Nephron (organoid): ENCODE results near the gene ERCC8.
"Not testable (repeated sequence)": the region's sequence is repeated elsewhere in the genome, so short reads cannot be mapped to it uniquely, and the experiment has no call there.

Experiments used
- H3K27ac Mint-ChIP-seq, 3 experiments: 2 replicates each; pipeline ENCODE4 v1.8.0; 2020; ENCODE audit warnings: mixed read lengths in 3 of 3, mild to moderate bottlenecking in 2 of 3, moderate library complexity in 1 of 3
- H3K27me3 Mint-ChIP-seq: 2 replicates; pipeline ENCODE4 v1.8.0; 2021; ENCODE audit warnings: low read depth, mild to moderate bottlenecking, moderate library complexity, mixed read lengths
- H3K36me3 Mint-ChIP-seq: 2 replicates; pipeline ENCODE4 v1.8.0; 2020; ENCODE audit warnings: low read depth, mixed read lengths
- H3K4me1 Mint-ChIP-seq: 2 replicates; pipeline ENCODE4 v1.8.0; 2020; ENCODE audit warnings: mixed read lengths
- H3K4me3 Mint-ChIP-seq, 3 experiments: 2 replicates each; pipeline ENCODE4 v1.8.0; 2020; ENCODE audit warnings: mild to moderate bottlenecking in 3 of 3, mixed read lengths in 3 of 3, moderate library complexity in 2 of 3
- H3K9me3 Mint-ChIP-seq: 2 replicates; pipeline ENCODE4 v1.8.0; 2020; ENCODE audit warnings: mixed read lengths
- CTCF ChIP-seq, 3 experiments: fragments of 200-600 bp; sonication (generic); IDR thresholded peaks; one replicate each; pipeline ENCODE4 v1.5.0; 2021; ENCODE audit warnings: antibody characterized with exemption in 3 of 3; ENCODE audit not compliant: unreplicated experiment in 3 of 3

ERCC8 gene

GRCh38 chr5:60944904-60945812, at the start of gene ERCC8, which contains the start of gene NDUFAF2:
Gene ERCC8, minus strand, starts transcription at chr5:60945070. Its CDS starts 62 bp downstream, at chr5:60945008.
Gene NDUFAF2, plus strand, starts transcription at chr5:60945205. Its CDS starts 51 bp downstream, at chr5:60945256.
- H3K27me3 Mint-ChIP-seq = no peaks in the 10 kb centered on the region
- peaks cover 13% of the 10 kb centered on the region for H3K9me3 Mint-ChIP-seq
- H3K27ac Mint-ChIP-seq = peak within 1 kb of the TSS; percentile 68 to 76 (median 69)
- H3K36me3 Mint-ChIP-seq = peaks cover 19% of the 10 kb centered on the region
- no peak for TF ChIP-seq CTCF (IDR thresholded peaks at IDR 0.05; ENCODE audit: unreplicated experiment in 3 of 3)
- peaks cover 7% of the 10 kb centered on the region for H3K4me1 Mint-ChIP-seq
- no peak within 1 kb of the TSS for H3K4me3 Mint-ChIP-seq

GRCh38 chr5:60993875-60994571, 49.2 kb upstream of the ERCC8 start:
- Mint-ChIP-seq H3K9me3 (peaks cover 27% of the 10 kb centered on the region), H3K27ac (no peak overlapping the region), H3K4me3 (no peak overlapping the region), H3K4me1 (no peaks in the 10 kb centered on the region), H3K36me3 (peaks cover 23% of the 10 kb centered on the region), H3K27me3 (no peaks in the 10 kb centered on the region)
- no peak for TF ChIP-seq CTCF (IDR thresholded peaks at IDR 0.05; ENCODE audit: unreplicated experiment in 3 of 3)

GRCh38 chr5:60993425-60993824, 48.6 kb upstream of the ERCC8 start:
- Mint-ChIP-seq H3K9me3 (peaks cover 29% of the 10 kb centered on the region), H3K36me3 (peaks cover 23% of the 10 kb centered on the region), H3K27me3 (no peaks in the 10 kb centered on the region), H3K27ac (no peak overlapping the region), H3K4me1 (no peaks in the 10 kb centered on the region), H3K4me3 (no peak overlapping the region)
- TF ChIP-seq CTCF (IDR thresholded peaks at IDR 0.05; ENCODE audit: unreplicated experiment in 3 of 3) = no peak

GRCh38 chr5:60992871-60993270, 48.0 kb upstream of the ERCC8 start:
- no peak for TF ChIP-seq CTCF (IDR thresholded peaks at IDR 0.05; ENCODE audit: unreplicated experiment in 3 of 3)
- H3K9me3 Mint-ChIP-seq = peaks cover 35% of the 10 kb centered on the region
- no peaks in the 10 kb centered on the region for H3K27me3 Mint-ChIP-seq
- no peak overlapping the region for H3K27ac Mint-ChIP-seq
- H3K4me1 Mint-ChIP-seq = no peaks in the 10 kb centered on the region
- H3K4me3 Mint-ChIP-seq = no peak overlapping the region
- H3K36me3 Mint-ChIP-seq = peaks cover 23% of the 10 kb centered on the region

GRCh38 chr5:60989790-60990189, 44.9 kb upstream of the ERCC8 start:
- Mint-ChIP-seq H3K9me3 (peaks cover 58% of the 10 kb centered on the region), H3K27me3 (no peaks in the 10 kb centered on the region), H3K4me3 (no peak overlapping the region), H3K4me1 (no peaks in the 10 kb centered on the region), H3K36me3 (peaks cover 39% of the 10 kb centered on the region), H3K27ac (no peak overlapping the region)
- TF ChIP-seq CTCF (IDR thresholded peaks at IDR 0.05; ENCODE audit: unreplicated experiment in 3 of 3) = no peak

- H3K9me3 Mint-ChIP-seq = peaks cover 46% of the 10 kb centered on the region
- H3K36me3 Mint-ChIP-seq = peaks cover 28% of the 10 kb centered on the region
- not testable (repeated sequence) for H3K27me3 Mint-ChIP-seq, H3K4me1 Mint-ChIP-seq, H3K27ac Mint-ChIP-seq, H3K4me3 Mint-ChIP-seq
Observed at GRCh38 chr5:60982127-60982526, 37.3 kb upstream of the ERCC8 start.
